Testis (tissue), 2 donors: ENCODE data around the gene DEPDC5.

Experiments
- CTCF ChIP-seq, 3 experiments: fragments of 450-650 bp in 2 of 3; fragments of 200-600 bp in 1 of 3; sonication (generic) in 1 of 3; IDR thresholded peaks; one replicate each; pipeline ENCODE4 v1.5.1; 2016 to 2019; ENCODE audit warnings: antibody characterized with exemption in 3 of 3, mild to moderate bottlenecking in 2 of 3, moderate library complexity in 1 of 3
- POLR2A ChIP-seq: fragments of 450-650 bp; IDR thresholded peaks from one replicate; pipeline ENCODE4 v1.6.1; 2017; ENCODE audit warnings: antibody characterized with exemption, mild to moderate bottlenecking, moderate library complexity

- TF ChIP-seq CTCF (IDR thresholded peaks at IDR 0.05) = no peak
- TF ChIP-seq POLR2A = no peak
Observed at GRCh38 chr22:31839986-31840385, 86.2 kb downstream of the DEPDC5 start.
